Stimulated activated naive CD4-positive, alpha-beta T cell (primary cell): ENCODE results near the gene AKAP1.

Experiments used
- DNase-seq, 6 experiments: peaks; one replicate each; lab custom pipeline; 2025; lab: John Stamatoyannopoulos, UW

The AKAP1 gene

DNA sequence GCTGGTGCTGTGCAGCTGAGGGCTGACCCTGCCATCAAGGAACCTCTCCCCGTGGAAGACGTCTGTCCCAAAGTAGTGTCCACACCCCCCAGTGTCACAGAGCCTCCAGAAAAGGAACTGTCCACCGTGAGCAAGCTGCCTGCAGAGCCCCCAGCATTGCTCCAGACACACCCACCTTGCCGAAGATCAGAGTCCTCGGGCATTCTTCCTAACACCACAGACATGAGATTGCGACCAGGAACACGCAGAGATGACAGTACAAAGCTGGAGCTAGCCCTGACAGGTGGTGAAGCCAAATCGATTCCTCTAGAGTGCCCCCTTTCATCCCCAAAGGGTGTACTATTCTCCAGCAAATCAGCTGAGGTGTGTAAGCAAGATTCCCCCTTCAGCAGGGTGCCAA is 20.5 kb downstream of the AKAP1 start:
- DNase-seq, result no peak

DNA sequence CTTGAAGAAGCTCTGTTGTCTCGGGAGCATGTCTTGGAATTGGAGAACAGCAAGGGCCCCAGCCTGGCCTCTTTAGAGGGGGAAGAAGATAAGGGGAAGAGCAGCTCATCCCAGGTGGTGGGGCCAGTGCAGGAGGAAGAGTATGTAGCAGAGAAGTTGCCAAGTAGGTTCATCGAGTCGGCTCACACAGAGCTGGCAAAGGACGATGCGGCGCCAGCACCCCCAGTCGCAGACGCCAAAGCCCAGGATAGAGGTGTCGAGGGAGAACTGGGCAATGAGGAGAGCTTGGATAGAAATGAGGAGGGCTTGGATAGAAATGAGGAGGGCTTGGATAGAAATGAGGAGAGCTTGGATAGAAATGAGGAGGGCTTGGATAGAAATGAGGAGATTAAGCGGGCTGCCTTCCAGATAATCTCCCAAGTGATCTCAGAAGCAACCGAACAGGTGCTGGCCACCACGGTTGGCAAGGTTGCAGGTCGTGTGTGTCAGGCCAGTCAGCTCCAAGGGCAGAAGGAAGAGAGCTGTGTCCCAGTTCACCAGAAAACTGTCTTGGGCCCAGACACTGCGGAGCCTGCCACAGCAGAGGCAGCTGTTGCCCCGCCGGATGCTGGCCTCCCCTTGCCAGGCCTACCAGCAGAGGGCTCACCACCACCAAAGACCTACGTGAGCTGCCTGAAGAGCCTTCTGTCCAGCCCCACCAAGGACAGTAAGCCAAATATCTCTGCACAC is 21.2 kb downstream of the AKAP1 start:
- no peak for DNase-seq

DNA sequence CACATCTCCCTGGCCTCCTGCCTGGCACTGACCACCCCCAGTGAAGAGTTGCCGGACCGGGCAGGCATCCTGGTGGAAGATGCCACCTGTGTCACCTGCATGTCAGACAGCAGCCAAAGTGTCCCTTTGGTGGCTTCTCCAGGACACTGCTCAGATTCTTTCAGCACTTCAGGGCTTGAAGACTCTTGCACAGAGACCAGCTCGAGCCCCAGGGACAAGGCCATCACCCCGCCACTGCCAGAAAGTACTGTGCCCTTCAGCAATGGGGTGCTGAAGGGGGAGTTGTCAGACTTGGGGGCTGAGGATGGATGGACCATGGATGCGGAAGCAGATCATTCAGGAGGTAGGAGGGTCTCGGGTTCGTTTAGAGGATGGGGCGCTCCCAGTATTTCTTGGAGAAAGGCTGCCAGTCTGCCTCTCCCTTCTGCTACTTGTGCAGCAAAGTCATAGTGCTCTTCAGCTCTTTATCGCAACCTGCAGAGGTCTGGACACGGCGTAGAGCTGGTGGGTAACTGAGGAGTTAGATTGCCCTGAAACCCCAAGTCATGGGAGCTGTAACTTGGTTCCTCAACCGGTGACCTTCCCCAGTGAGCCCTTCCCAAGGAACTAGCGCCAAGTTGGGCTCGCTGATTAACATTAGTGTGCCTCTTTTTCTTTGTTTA is 21.9 kb downstream of the AKAP1 start:
- no peak for DNase-seq

DNA sequence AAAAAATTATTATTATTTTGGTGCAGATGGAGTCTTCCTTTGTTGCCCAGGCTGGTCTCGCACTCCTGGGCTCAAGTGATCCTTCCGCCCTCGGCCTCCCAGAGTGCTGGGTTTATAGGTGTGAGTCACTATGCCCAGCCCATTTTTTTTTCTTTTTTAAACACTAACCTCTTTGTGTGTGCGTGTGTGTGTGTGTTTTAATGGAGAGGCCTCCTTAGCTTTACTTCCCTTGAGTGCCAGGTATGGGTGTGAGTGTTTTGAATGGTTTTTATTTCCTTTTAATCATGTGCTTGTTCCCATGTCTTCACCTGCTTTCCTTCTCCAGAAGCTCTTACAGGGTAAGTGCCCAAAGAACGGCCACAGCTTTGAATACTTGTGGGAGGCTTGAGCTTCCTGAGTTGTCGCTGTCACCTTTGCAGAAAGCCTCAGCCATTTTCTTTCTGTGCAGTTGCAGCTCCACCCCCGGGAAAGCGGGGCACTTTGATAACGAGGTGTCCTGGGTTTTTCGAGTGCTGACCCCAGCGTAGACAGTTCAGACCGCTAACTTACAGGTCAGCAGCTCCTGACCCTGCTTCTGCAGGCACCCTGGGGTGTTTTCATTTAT is 22.6 kb downstream of the AKAP1 start:
- DNase-seq, result no peak

DNA sequence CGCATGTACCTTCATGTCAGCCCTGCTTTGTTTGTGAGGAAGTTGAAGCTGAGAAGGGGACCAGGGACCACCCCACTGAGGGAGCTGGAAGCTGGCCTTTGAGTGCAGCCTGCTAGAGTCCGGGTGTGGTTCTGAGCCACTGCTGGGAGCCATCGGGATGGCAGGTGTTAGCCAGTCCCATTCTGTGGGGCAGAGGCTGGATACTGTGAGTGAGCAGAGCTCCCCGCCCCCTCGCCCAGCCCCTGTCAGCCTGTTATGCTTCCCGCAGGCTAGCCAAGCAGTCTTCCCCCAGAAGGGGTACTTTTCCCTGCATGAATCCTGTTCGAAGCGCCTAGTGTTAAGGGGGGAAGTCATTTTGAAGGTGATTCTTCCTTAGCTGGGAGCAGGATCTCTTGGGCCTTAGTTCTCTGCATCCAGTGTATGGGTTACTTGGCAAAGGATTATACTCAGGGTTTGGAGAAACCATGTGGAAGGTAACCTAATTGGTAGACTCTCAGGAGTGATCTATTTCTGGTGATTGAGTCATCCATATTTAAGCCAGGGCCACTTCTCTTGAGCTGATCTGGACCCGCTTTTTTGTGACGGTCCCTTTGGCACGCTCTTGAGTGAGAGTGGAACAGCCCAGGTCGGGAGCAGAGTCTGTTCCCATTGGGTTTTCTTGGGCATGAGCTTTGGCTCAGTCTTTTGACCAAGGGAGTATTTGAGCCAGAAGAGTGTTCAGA is 23.8 kb downstream of the AKAP1 start:
- DNase-seq, result no peak

DNA sequence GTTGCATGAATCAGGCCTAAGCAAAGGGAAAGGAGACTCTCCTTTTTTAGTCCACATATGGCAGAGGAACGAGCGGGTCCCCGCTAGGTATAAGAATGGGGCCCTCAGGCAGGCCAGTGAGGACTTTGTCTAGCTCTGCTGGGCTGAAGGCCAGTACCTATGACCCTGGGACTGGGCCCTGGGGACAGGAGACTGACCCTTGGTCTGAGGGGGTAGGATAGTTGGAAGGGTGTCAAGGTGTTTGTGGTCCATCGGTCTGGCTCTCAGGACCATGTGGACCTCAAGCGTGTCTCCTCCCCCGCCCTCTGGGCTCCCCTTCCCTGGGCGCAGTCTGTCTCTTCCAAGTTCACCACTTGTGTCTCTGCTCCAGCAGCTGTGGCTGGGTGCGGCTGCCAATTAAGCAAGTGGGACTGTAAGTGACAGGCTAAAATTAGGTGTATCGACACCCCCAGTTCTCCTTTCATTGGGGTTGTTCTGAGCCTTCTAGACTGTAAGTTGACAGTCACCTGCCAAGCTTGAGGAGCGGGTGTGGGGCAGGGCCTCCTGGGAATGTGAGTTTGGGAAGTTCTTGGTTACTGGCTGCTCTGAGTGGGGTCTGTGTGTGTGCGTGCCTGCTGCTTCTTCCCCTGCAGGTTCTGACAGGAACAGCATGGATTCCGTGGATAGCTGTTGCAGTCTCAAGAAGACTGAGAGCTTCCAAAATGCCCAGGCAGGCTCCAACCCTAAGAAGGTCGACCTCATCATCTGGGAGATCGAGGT is 24.5 kb downstream of the AKAP1 start:
- no peak for DNase-seq

DNA sequence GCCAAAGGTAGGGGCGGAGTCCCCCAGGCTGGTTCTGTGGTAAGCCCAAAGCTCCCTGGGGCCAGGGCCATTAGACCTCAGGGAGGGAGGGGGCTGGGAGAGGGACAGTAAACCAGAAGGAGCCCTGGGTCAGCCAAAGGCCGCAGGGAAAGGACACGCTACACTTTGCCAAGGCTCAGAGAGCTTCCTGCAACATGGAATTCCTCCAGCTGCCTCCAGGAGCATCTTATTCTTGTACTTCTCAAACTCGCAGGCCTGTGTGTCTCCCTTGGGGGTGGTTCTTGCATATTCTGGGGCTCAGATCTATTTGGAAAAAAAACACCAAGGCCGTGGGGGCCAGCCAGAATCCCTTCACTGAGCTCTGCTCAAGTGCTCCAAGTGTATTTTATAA is 25.1 kb downstream of the AKAP1 start:
- no peak for DNase-seq

DNA sequence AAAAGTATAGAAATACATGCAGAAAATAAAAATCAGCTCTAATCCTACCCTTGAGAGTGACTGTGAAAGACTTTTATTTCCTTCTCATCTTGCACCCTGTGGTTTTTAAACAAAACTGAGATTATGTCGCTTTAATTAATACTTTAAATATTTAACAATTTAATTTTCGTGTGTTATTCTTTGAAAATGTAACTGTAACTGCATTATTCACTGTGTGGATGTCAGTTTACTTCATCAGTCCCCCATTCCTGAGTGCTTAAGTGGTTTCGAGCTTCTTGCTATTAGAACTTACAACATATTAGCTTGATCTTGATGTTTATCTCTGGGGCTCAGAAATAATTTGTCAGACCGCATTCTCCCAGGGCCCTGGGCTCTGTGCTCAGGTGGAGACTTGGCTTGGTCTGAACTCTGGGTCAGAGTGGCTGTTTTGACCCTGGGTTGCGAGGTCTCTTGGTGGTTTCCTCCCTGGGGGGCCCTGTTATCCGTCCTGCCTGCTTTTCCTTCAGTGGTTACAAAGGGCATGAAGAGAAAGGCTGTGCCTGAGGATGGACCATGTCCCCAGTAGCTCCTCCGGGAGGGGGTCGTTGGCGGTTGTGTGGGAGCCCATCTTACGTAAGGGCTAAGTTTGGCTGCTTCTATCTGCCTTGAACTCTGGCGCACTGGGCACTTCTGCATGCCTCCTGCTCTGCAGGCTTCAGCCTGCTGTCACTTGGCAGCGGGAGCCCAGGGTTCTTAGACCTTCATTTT is 25.7 kb downstream of the AKAP1 start:
- no peak for DNase-seq

DNA sequence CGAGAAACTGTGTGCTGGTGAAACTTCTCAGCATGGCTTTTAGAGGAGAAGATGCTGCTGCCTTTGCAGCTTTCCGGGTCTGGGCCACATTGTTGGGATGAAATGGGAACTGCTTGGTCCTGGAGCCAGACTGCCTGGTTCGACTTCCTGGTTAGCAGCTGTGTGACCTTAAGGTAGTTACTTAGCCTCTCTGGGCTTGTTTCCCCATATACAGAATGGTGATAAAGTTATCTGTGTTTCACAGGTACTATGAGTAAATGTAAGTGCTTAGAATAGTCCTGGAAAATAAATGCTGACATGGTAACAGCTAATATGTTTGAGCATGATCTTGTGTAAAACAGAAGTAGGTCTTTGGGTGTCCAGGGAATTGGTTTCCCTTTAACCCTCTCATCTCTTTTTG is 26.3 kb downstream of the AKAP1 start:
- no peak for DNase-seq

DNA sequence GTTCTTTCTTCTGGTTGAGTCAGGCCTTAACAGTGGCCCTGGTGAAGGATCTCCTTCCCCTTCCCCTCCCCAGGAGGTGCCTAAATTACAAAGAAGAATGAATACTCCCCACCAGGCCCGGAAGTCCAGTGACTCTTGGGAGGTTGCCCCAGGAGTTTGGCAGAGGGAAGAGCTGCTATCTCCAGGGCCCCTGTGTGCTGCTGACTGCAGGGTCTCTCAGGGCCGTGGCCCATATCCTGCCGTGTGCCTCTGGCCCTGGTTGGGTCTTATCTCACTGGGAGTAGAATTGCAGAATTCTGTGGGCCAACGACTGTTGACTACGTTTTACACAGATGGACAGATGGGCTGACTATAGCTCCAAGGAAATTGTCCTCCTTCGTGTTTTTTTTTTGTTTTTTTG is 28.0 kb downstream of the AKAP1 start:
- no peak for DNase-seq

DNA sequence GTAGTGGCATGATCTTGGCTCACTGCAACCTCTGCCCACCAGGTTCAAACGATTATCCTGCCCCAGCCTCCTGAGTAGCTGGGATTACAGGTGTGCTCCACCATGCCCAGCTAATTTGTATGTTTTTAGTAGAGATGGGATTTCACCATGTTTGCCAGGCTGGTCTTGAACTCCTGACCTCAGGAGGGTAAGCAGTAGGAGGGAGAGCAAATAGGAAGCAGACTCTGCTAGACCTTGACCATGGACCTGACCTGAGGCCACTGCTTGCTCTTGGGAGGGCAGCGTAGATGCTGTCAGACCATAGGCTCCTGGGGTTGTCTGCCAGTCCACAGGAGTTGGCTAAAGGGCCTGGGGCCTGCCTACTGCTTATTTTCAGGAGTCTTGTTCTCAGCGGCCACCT is 28.6 kb downstream of the AKAP1 start:
- no peak for DNase-seq

DNA sequence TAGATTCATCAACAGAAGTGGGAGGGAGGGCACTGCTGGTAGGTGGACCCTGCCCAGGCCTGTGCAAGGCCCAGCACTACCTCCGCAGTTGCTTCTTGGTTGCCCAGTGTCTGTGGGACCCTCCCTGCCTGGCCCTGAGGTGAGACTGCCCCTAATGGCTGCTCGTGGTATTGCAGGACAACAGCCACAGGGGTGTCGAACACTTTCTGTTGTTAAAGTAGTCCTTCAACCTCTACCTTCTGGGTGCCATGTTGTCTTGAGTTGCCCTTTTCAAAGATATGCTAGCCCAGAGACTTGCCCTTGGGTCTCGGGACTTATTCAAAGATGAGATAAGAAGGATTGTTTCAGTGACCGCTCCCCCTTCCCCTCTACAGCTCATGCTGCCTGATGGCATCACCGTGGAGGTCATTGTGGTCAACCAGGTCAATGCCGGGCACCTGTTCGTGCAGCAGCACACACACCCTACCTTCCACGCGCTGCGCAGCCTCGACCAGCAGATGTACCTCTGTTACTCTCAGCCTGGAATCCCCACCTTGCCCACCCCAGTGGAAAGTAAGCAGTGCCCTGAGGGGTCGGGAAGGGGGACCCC is 29.1 kb downstream of the AKAP1 start:
- DNase-seq, result peak; percentile 8 to 59 (median 36)

DNA sequence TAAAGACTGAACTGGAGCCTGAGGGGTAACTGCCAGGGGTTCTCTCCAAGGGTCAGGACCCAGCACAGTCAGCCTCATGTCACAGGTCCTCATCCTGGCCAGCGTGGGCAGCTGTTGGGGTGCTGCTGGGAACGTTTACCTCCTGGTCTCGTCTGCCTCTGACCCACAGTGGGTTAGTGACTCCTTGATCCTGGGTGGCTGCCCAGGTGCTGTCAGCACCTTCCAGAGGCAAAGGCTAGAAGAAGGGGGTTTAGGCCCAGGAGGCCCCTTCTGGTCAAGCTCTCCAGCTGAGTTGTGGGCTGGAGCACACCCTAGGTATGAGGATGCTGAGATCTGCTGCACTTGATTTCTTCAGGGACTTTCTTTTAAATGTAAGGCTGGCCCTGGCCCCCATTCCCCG is 30.3 kb downstream of the AKAP1 start:
- no peak for DNase-seq

DNA sequence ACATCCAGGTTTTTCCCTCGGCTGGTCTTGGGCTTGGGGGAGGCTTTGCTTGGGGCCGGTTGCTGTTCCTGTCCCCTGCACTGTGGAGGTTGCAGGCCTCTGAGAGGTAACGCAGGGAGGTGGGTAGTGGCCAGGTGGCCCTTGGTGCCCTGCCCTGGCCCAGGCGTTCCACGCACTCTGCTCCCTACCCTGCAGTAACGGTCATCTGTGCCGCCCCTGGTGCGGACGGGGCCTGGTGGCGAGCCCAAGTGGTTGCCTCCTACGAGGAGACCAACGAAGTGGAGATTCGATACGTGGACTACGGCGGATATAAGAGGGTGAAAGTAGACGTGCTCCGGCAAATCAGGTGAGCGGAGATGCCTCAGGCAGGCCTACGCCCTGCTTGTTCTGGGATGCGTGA is 30.9 kb downstream of the AKAP1 start:
- no peak for DNase-seq

DNA sequence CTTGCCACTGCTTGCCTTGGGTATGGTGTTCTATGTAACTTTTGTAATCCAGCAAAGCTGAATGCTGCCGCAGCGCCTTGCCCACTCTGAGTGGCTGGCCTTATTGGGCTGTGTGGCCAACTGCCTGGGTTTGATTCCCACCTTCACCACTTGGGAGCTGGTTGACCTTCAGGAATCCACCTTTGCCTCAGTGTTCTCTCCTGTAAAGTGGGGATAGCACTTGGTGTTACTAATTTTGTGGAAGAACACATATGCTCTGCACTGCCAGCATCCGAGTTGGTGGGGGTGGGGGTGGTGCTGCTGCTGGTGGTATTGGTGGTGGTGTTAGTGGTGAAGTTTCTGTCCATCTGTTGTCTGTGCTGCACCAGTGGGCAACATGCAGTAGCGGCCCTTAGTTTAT is 32.8 kb downstream of the AKAP1 start:
- DNase-seq, result no peak

DNA sequence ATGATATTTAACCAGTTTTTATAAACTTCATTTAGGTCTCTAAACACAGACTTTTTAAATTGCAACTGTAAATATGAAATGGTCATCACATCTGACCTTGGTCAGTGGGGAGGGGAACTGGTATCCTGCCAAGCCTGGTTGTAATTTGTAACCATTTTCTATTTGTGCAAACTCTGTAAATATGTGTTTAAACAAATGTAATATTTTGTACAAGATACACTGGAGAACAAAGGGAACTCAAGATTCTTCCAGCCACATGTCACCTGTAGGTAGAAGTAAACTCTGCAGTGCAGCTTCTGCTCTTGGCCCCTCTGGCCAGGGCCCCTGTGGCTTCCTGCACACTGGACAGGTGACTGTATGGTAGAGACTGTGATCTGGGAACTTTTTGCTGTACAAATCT is 35.8 kb downstream of the AKAP1 start:
- DNase-seq, result no peak

DNA sequence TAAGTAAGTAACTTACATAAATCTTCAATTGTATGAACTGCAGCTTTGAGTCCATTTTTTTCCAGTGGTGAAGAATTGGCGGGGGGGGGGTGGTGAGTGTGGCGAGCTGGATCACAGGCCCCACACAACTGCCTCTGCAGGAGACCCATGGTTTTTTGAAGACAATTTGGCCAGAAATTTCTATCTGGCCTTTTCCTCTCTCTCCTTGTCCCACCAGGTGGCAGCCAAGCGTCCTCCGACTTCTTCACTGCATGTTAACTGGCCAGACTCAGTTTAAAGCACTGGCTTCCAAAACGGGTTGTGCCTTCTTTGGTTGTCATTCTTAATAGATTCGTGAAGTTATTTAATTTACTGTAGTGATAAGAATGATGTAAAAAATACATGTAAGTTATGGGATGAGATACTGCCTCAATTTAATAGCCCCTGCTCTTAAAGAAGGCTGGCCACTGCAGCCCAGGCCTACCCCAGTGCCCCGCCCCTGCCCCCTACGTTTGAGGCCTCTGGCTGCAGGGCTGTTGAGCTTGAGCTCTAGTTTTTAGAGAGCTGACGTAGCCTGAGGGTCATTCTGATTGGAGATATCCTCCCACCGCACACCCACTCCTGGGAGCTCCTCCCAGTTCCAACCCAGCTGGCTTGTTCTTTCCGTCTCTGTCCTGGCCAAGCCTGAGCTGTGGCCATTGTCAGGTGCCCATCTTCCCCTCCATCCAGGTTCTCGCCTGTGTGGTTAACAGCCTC is 36.4 kb downstream of the AKAP1 start:
- DNase-seq, result no peak

DNA sequence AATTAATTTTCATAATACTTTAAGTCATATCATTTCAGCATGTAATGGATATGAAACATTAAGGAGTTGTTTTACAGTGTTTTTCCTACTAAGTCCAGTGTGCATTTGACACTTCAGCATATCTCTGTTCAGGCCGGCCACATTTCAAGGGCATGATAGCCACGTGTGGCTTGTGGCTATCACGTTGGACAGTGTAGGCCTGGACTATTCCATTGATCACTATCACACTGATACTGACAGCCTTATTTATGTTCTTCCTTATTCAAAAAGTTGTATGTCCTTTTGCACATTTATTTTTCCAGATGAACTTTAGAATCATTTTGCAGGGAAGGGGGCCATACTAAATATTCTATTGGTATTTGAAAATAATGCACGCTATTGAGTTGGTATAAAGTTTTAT is 39.0 kb downstream of the AKAP1 start:
- DNase-seq, result peak in 1 of 6 experiments; percentile 38

DNA sequence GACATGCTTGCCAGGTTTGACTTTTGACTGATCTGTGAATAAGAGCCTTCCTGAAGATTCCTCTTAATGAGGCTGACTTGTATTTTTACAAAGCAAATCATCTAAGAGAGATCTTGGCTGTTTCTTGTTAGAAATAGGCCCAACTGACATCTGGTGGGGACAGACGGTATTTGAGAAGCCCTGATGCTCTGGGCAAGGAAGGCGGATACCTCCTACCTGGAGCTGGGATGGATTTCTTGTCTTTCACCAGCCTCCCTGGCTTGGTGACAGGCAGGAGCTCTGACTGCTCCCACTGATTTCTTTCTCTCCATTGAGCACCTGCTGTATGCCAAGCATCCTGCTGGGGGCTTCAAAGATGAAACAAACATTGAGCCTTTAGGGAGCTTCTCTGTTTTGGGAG is 40.4 kb downstream of the AKAP1 start:
- no peak for DNase-seq

DNA sequence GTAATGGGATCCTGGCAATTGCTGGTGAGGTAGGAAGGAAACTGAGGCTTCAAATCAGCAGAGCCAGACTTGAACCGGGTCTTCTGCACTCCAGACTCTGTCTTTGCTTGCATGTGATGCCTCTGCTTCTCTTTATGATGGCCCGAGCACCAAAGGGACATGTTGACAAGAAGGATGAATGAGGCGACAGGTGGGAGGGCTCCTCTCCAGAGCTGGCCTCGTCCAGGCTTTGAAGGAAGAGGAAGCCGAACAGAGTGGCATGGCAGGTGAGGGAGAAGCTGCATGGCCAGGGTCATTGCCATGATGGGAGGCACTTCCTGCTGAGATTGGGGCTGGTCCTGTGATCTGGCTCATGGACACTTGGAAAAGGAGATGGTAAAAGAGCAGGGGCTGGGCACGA is 40.8 kb downstream of the AKAP1 start:
- DNase-seq, result no peak
